Right ventricle myocardium inferior (tissue), 1 donor: ENCODE data around the gene EFHC1. TPM values are rescaled to one million over a fixed set of nuclear protein-coding genes. Genes with fewer than 3 reads are reported as not detected.

Source experiments
- ATAC-seq: fragments of 200-7000 bp; cut with Tn5 transposase; one replicate; pipeline ENCODE4 v1.9.1; 2020; ENCODE audit warnings: mild to moderate bottlenecking, moderate library complexity
- DNase-seq: peaks from one replicate; pipeline ENCODE4 v3.0.0; 2021; ENCODE audit errors: missing footprints
- intact Hi-C: fragments of 100-400 bp; cut with DNase I; formaldehyde crosslinking; loops from one replicate; pipeline ENCODE4 v1.11.0; 2022
- total RNA-seq: library from RNA; stranded (reverse); fragmentation: NEBNext Ultra II Directional; extraction: Animal tissue kit (Norgen Biotek cat#: 25700); gene quantifications from one replicate; pipeline ENCODE4 v1.2.1, GENCODE V29; 2021
- donor health status: DM: no; HTN: yes; CAD: no; lungs with severe emphysema.

Gene EFHC1
- total RNA-seq, 1 donor from 2014 or later, result 4.8 TPM

DNA sequence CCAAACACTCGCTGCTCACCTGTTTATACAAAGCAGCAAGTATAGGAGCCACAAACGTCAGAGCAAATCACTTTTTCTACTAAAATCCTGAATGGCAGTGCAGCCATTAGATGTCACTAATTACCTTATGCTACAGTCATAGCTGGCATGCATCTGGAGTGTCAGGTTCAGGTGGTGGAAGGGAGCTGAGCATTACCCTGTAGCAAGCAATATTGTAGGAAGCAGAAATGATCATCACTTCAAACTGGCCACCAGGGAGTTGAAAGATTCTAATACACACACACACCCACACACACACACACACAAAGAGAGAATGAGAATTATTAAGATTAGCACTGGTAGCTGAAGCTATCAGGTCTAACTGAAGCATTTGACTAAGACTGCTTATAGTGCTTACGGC lies 75.8 kb downstream of the EFHC1 start:
- intact Hi-C loops, result loop anchor here (10.0 kb wide), 1 partner anchor 169 kb away; no protein-coding TSS in a partner anchor
- ATAC-seq (no peak), DNase-seq (no peak)

DNA sequence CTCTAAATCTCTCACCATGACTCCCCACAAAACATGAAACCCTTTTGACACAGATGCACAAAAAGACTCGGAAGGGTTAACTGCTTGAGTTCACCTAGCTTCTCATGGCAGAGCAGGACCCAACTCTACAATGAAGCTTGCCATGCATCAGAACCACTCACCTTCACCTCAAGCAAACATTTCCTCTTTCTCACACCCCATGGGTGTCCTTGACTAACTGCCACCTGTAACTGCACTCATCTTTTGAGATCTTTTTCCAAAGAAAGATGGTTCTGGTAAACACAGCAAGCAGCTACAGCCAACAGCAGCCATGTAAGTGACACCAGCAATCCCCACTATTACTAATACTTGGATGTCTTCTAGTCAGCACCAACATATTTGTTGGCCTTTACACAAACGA lies 76.5 kb downstream of the EFHC1 start:
- ATAC-seq, result no peak
- intact Hi-C loops, result loop anchor here (10.0 kb wide), 1 partner anchor 168 kb away; no protein-coding TSS in a partner anchor
- no peak for DNase-seq

DNA sequence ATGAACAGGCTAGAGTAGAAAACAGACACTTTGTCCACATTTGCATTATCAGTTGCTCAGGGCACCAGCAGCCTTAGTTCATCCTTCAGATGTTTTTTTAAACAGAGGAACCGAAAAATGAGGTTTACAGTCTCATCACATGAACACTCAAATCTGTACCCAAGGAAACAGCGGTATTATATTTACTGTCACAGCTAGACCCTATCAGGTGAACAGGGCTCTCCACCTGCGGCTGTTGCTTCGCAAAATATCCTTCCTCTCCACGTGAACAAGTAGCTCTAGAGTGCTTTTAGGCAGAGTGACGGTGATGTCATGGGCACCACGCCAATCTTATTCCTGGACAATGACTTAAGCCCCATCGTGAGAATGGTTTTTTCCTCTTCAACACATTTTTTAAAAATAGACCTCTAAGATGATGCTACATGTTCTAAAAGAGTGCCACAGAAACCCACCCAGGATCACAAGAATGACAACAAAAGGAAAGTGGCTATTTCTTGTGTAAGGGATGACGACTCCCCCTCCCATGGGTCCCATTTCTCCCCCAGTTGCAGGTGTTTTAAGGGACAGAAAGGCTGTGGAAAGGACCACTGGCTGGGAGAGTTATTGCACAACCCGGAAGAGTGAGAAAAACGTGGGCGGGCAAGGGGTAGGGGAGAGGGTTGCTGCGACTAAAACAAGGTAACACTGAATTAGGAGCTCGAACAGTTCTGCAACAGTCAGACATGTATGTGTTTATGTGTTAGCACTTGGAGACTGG lies 77.7 kb downstream of the EFHC1 start:
- ATAC-seq, result no peak
- intact Hi-C loops, result loop anchor here (10.0 kb wide), 1 partner anchor 167 kb away; no protein-coding TSS in a partner anchor
- no peak for DNase-seq

DNA sequence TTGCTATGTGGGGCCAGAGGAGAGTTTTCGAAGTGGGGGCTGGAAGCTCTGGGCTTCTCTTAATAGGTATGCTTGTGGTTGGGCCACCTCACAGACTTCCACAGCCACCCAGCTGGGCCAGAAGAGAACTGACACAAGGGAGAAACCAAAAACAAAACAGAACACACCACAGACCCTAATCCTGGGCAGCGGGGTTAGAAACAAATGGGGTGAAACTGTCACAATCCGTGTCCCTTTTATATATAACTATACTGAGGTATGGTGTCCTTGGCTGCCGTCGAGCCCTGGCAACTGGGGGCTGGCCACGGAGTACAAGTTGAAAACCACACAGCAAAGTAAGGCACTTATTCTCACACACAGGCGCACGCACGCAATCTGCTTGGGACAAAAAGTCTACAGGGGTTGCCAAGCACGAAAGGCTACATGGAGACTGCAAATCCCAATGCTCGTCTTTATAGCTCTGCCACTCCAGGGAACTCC lies 78.4 kb downstream of the EFHC1 start:
- no peak for ATAC-seq
- DNase-seq, result peak; percentile 63
- intact Hi-C loops, result loop anchor here (1.0 to 10.0 kb wide), 2 partner anchors 78 to 166 kb away; partner anchors contain the start of gene EFHC1

DNA sequence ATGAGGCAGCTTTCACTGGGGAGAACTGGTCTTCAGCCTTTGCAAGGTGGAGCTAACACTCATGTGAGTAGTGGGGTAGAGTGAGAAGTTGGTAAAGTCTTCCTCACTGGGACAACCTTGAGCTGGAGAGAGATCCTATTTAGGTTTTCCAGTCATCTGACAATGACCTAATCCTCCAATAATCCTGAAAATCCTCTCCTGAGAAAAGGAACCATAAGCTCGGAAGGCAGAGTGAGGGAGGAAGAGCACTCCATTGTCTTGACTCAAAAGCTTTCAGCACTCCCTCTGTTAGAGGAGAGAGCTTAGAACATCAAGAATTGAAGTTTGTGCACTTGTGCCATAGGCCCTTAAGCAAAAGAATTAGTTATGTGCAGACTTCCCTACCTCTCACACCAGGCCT lies 78.9 kb downstream of the EFHC1 start:
- ATAC-seq, result no peak
- DNase-seq, result no peak
- intact Hi-C loops, result loop anchor here (1.0 to 10.0 kb wide), 2 partner anchors 79 to 166 kb away; partner anchors contain the start of gene EFHC1

DNA sequence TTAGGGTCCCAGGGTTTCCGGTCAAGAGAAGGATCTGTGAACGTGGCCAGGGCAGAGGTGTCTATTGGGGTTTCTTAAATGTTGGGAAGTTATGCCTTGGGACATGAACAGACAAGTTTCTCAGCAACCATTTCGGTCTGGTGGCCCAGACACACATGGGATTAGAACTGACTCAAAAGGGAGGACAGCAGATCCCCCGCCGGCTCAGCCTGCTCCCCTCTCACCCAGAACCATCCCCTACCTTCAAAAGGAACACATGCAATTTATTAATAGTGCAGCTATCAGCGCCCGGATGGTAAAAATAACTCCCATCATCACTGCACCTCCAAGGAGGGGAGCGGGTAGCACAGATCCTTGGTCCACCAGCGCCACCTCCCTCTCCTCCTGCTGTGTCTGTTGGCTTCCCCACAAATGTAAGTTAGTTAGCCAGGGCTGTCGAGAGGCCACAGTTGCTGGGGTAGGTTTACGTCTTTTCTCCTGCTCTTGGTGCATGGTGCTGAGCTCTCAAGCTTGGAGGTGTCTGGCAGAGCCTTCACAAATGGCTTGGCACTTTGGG lies 79.6 kb downstream of the EFHC1 start:
- ATAC-seq (peak; percentile 65), DNase-seq (peak; percentile 73)
- intact Hi-C loops, result loop anchor here (1.0 to 10.0 kb wide), 3 partner anchors 79 to 165 kb away; partner anchors contain the start of gene EFHC1

DNA sequence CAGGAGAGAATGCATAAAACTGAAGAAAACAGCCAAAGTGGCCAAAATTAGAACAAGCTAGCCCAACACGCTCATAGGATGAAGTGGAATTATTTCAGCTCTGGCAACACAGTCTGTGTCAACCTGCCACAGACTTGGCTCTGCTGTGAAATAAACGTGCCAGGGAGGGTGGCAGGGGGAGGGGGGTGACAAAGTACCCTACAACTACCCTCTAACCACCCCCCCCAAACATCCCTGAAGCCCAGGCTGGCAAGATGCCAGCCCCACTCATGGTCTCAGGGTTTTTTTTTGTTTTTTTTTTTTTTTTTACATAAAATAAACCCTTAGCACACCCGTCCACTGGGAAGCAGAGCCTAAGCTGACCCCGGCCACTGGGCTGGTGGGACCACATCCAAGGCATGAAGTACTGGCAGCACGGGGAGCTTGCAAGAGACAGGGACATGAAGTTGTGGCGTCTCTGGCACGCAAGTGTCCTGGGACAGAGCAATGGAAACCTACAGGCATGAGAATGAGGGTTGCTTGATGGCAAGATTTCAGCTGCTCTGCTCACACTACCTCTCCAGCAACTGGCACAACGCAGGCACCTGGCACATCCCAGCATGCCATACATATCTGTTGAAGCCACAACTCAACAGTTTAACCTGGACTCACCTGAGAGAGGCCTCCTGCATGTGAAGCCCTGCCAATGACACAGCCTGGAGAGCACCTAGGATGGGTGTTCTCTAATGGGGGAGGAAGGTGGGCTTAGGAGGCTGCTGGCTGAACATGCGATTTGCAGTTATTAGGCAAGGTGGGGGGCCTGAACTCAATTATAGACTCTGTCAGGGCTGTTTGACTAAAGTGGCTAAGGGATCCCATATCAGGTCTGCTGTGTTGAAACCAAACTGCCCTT lies 80.3 kb downstream of the EFHC1 start:
- intact Hi-C loops, result loop anchor here (1.0 kb wide), 1 partner anchor 83 kb away; no protein-coding TSS in a partner anchor
- peak; percentile 37 for ATAC-seq
- peak; percentile 53 for DNase-seq

DNA sequence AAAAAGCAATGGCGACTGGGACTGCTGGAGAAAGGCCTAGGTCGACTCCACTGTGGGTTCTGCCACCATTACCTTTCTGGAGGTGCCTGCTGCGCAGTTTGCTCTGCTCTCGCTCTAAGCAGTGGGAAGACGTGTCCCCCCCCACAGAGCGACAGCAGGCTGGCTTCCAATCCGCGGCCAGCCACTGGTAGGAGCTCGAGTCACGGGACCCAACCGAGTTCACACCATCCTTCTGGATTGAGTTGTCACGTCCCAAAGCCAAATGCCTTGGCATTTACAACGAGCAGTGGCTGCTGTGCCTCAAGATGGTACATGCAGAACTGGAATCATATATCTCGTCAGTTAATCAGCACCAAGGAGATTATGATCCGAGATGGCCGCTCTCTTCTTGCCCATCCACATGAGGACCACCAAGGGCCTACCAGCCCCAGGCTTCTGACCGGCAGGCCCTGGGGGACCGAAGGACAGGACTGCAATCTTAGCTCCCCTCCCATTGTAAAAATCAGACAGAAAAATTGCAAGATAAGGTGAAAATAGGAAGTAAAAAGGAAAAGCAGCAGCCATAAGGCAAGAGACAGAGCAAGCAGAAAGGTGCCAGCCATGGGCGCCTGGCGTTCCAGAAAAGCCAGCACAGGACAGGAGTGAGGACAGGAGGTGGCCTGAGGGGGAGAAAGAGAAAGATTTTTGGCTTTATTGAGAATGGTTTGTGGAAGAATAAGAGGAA lies 82.3 kb downstream of the EFHC1 start:
- intact Hi-C loops, result no loop called here
- no peak for DNase-seq
- no peak for ATAC-seq

DNA sequence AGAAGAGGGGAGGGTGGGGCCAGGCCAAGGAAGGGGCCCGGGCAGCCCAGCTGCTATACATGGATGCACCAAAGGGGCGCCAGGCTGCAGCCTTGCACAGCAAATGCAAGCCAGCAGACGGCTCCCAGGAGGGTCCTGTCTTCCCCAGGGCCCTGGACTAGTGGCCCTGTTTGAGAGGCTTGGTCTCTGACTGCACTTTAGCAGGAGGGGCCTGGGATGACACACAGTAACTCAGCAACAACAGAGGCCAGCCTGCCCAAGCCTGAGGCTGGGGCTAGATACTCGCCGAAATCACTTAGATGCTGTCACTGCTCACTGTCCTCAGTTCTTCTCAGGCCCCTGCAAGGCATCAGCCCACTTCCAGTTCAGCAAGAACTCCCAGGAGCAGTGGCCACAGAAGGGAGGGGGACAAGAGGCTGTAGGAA lies 83.2 kb downstream of the EFHC1 start:
- DNase-seq (no peak), ATAC-seq (no peak)
- intact Hi-C loops, result no loop called here

DNA sequence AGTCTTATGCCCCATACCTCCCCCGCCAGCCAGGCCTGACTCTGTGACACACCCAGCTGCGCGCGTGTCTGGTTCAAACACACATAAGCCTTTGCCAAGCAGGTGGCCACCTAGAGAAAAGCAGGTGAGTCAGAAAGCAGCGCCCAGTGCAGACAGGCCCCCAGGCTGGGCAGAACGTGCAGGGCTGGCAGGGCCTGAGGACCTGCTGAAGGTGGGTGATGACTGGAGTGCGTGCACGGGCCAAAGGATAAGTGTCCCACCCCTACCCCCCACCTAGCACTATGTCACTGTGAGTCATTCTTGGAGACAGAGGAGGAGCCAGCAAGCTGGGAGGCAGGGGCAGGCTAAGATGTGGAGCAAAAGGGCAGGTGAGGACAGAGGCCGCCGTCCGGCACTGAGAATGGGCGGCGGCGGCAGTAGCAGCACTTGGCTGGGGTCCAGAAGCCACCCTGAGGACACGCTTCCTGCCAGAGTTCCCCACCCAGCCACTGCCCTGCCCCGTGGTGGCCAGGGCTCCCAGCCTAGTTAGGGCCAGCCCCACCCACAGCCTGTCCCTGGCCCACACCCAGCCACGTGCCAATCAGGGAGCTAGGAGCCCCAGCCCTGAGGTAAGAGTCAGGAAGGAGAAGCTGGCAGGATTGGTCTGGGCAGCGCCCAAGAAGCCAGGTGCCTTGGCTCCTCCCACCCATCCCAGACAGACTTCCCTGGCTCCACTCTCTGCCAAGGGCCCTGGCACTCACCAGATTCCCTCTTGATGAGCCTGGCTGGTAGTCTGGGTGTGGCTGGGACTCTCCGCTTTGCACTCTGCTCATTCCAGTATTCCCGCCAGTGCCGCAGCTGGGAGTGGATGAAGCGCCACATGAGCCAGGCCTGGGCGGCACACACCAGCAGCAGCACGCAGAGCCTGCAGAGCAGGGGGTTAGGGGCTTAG lies 84.0 kb downstream of the EFHC1 start:
- DNase-seq (peak; percentile 92), ATAC-seq (peak; percentile 83)
- intact Hi-C loops, result loop anchor here (2.0 kb wide), 1 partner anchor 73 kb away; the partner anchor contains the start of gene TRAM2

DNA sequence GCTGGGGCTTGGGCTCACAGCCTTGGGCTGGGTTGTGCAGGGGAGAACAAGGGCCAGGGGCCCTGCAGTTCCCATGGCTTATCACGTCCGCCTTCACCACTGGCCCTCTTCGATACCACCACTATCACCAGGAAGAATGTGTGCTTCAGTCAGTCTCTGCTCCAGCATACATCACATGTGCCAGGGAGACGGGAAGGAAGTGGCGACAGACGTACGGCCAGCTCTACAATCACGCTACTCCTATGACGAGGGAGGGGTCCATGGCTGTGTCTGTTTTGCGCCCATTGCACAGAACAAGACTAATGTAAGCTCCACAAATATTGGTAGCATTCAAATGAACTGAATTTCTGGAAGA lies 84.6 kb downstream of the EFHC1 start:
- intact Hi-C loops, result loop anchor here (2.0 kb wide), 1 partner anchor 72 kb away; the partner anchor contains the start of gene TRAM2
- no peak for ATAC-seq
- no peak for DNase-seq

DNA sequence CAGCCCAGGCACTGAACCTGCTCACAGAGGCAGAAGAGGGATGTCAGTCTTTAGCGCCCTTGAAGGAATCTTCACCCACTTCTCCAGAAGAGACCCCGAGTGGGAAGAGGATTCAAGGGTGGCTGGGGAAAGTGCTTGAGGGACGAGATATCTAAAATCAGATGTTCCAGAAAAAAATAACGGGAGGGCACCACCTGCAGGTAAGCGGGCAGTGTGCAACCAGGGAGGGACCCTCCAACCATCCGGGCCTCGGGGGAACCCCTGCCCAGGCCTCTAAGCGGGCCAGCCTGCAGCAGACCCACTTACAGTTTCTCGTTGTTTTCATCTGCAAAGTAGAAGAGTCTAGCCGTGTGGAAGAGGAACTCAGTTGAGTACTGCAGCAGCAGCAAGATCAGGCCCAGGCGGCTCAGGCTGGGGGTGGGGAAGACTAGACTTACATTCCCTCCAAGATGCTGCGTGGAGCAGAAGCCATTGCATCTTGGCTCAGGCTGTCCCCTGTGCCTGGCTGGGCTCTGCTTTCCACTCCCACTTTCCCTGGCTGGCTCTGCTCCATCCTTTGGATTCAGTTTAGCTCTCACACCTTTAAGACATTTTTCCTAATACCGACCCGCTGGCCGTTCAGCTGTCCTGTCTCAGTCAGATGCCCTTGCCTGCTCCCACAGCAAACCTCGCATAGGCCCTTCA lies 85.7 kb downstream of the EFHC1 start:
- ATAC-seq (no peak), DNase-seq (no peak)
- intact Hi-C loops, result loop anchor here (2.0 kb wide), 1 partner anchor 71 kb away; the partner anchor contains the start of gene TRAM2

DNA sequence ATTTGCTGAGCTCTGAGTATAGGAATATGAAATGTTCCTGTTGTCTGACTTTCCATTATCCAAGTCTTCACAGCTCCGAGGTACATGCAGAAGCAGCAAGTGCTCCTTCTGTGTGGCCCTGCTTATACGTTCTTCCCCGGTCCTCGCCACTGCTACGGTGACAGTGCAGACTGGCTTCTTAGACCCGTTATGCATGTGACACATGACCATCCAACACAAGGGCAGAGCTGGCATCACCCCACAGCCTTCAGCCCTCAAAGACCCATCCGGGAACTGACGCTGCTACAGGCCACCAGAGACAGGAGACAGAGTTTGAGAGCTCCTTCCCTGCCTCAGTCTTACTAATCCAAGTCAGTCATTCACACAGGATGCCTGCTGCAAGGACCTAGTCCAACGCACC lies 86.3 kb downstream of the EFHC1 start:
- no peak for ATAC-seq
- no peak for DNase-seq
- intact Hi-C loops, result no loop called here

DNA sequence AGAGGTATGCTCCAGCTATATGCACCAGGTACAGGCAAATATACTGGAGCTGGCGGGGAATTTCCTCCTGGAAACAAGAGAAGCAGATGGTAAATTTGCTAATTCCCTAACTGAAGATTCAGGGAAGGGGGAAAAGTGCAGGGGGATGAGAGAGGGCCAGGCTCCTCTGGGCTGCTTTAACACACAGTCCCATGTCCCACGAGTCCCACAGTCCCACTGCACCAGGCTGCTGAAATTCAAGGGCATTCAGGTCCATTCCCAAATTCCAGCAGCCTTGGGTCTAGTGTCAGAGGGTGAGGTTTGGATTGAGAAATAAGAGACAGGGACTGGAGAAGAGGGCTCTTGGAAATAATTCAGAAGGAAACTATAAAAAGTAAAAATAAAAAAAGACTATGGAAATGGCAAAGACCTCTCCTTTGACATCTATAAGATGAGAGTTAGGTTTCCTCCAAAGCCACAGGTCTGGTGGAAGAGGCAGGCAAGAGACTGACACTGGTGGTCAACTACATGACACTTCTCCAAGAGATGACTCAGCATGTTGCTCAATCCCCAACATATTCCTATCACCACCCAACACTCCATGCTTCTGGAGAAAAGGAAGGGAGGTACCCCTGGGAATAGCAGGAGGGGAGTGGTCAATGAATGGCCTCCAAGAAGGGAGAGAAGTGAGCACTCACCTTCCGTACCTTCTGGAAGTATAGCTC lies 87.6 kb downstream of the EFHC1 start:
- ATAC-seq (peak; percentile 15), DNase-seq (no peak)
- intact Hi-C loops, result no loop called here

DNA sequence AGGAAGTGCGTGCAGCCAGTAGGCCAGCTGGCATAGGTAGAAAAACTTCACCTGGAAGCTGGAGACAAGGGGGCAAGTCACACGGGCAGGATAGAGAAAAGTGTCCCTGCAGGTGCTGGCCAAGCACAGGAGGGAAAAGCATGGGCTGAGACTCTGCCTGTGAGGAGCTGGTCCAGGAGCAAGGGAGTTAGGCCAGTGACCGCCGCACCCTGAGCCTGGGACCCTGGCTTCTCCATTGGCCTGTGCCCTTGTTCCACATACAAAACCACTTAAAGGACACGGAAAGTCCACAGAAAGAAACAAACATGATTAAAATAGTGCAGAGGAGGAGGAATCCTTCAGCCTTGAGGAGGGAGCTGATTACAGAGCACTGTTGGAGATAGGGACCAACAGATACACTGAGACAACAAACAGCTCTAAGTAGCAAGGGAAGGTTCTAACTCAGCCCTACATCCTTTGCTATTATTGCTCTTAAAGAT lies 88.2 kb downstream of the EFHC1 start:
- intact Hi-C loops, result no loop called here
- ATAC-seq (no peak), DNase-seq (no peak)
